Stimulated activated naive CD4-positive, alpha-beta T cell treated with Interleukin-2 at 50 U/mL for 16 hours (primary cell): ENCODE measurements around the gene SERPINB2.
"Not testable (repeated sequence)": the region's sequence is repeated elsewhere in the genome, so short reads cannot be mapped to it uniquely, and the experiment has no call there.

Experiments used
- DNase-seq: peaks from one replicate; lab custom pipeline; 2025; lab: John Stamatoyannopoulos, UW

Gene SERPINB2

GRCh38 chr18:63889626-63890025, 2.1 kb downstream of the SERPINB2 start:
- DNase-seq, result no peak

GRCh38 chr18:63890237-63890949, 2.9 kb downstream of the SERPINB2 start:
- DNase-seq, result no peak

- no peak for DNase-seq
These were observed 3.4 kb downstream of the SERPINB2 start for GRCh38 chr18:63890950-63891304.

- no peak for DNase-seq
These were observed 5.1 kb downstream of the SERPINB2 start for GRCh38 chr18:63892566-63892965.

- DNase-seq, result no peak
These were observed 6.7 kb downstream of the SERPINB2 start for GRCh38 chr18:63894106-63894772.

- no peak for DNase-seq
These were observed 7.7 kb downstream of the SERPINB2 start for GRCh38 chr18:63895190-63895589.

GRCh38 chr18:63897072-63897471, 9.6 kb downstream of the SERPINB2 start:
- no peak for DNase-seq

- no peak for DNase-seq
These were observed 11.7 kb downstream of the SERPINB2 start for GRCh38 chr18:63899206-63899605.

GRCh38 chr18:63903851-63904570, 16.5 kb downstream of the SERPINB2 start:
- no peak for DNase-seq

GRCh38 chr18:63904694-63905093, 17.2 kb downstream of the SERPINB2 start:
- DNase-seq, result no peak

- DNase-seq, result no peak
These were observed 17.9 kb downstream of the SERPINB2 start for GRCh38 chr18:63905361-63905760.

- no peak for DNase-seq
These were observed 18.6 kb downstream of the SERPINB2 start for GRCh38 chr18:63906056-63906455.

GRCh38 chr18:63907664-63908063, 20.2 kb downstream of the SERPINB2 start, which contains the start of gene SERPINB10:
SERPINB10 (plus strand) TSS chr18:63907958; CDS start chr18:63915511, 7,553 bp downstream.
- no peak for DNase-seq

GRCh38 chr18:63908858-63909257, 21.4 kb downstream of the SERPINB2 start:
- DNase-seq, result no peak

GRCh38 chr18:63909870-63910269, 22.4 kb downstream of the SERPINB2 start:
- DNase-seq, result no peak

- no peak for DNase-seq
These were observed 30.3 kb downstream of the SERPINB2 start for GRCh38 chr18:63917817-63918216.

- DNase-seq, result no peak
These were observed 34.5 kb downstream of the SERPINB2 start for GRCh38 chr18:63922049-63922448.

- no peak for DNase-seq
These were observed 37.0 kb downstream of the SERPINB2 start for GRCh38 chr18:63924551-63924950.

GRCh38 chr18:63928331-63928730, 40.8 kb downstream of the SERPINB2 start:
- DNase-seq, result no peak

- DNase-seq, result not testable (repeated sequence)
These were observed 41.9 kb downstream of the SERPINB2 start for GRCh38 chr18:63929369-63929768.

- no peak for DNase-seq
These were observed 43.4 kb downstream of the SERPINB2 start for GRCh38 chr18:63930773-63931354.

GRCh38 chr18:63936156-63936931, 48.8 kb downstream of the SERPINB2 start:
- DNase-seq, result peak; percentile 41
